ENCODE results near the gene DDOST. TPM values are rescaled to one million over a fixed set of nuclear protein-coding genes. Genes with fewer than 3 reads are reported as not detected.

DDOST gene
- total and polyA plus RNA-seq, 8 donors, result 189 to 246 (median 202) TPM

DNA sequence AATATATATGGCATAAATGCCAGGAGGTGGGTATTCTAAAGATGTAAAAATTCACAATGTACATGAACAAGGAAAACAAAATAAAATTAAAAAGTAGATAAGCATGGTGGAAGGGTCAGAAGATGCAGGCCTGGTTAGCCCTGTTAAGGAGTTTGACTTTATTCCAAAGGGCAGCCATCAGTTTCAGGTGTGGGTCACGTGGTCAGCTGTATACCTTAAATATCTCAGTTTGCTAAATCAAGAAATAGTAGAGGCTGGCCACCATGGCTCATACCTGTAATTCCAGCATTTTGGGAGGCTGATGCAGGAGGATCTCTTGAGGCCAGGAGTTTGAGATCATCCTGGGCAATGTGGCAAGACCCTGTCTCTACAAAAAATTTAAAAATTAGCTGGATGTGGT, 36.5 kb downstream of the DDOST start:
- no peak for DNase-seq
- intact Hi-C loops (cut with DNase I), result no loop called here

DNA sequence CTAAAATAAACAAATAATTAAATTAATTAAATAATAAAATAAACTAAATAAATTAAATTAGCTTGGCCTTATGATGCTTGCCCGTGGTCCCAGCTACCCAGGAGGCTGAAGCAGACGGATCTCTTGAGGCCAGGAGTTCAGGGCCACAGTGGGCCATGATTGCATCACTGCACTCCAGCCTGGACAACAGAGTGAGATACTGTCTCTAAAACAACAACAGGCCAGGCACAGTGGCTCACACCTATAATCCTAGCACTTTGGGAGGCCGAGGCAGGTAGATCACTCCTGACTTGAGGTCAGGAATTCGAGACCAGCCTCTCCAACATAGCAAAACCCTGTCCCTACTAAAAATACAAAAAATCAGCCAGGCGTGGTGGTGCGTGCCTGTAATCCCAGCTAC, 40.2 kb downstream of the DDOST start:
- TF ChIP-seq, protein P1, sequence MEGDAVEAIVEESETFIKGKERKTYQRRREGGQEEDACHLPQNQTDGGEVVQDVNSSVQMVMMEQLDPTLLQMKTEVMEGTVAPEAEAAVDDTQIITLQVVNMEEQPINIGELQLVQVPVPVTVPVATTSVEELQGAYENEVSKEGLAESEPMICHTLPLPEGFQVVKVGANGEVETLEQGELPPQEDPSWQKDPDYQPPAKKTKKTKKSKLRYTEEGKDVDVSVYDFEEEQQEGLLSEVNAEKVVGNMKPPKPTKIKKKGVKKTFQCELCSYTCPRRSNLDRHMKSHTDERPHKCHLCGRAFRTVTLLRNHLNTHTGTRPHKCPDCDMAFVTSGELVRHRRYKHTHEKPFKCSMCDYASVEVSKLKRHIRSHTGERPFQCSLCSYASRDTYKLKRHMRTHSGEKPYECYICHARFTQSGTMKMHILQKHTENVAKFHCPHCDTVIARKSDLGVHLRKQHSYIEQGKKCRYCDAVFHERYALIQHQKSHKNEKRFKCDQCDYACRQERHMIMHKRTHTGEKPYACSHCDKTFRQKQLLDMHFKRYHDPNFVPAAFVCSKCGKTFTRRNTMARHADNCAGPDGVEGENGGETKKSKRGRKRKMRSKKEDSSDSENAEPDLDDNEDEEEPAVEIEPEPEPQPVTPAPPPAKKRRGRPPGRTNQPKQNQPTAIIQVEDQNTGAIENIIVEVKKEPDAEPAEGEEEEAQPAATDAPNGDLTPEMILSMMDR (IDR thresholded peaks at IDR 0.05), result no peak
- Histone ChIP-seq H3K4me1 (no peaks in the 10 kb centered on the region), H3K4me3 (no peak overlapping the region), H3K36me3 (peaks cover 0 to 7% of the 10 kb centered on the region in 2 donors), H3K9me3 (no peaks in the 10 kb centered on the region), H3K27ac (no peak overlapping the region), H3K27me3 (no peaks in the 10 kb centered on the region)
- ATAC-seq (no peak), DNase-seq (no peak)
- intact Hi-C loops (cut with DNase I), result no loop called here

More for the DNA sequence above, 36.5 kb downstream of the DDOST start:
- H3K4me3 ChIP-seq, result no peak overlapping the region
- TF ChIP-seq, protein P1 (IDR thresholded peaks at IDR 0.05), result no peak
- no peaks in the 10 kb centered on the region for H3K36me3 ChIP-seq
- no peak for ATAC-seq
- peaks cover 0 to 3% of the 10 kb centered on the region in 2 donors for H3K27me3 ChIP-seq
- H3K9me3 ChIP-seq, result peaks cover 0 to 4% of the 10 kb centered on the region in 2 donors
- no peaks in the 10 kb centered on the region for H3K4me1 ChIP-seq
- no peak overlapping the region for H3K27ac ChIP-seq

DNA sequence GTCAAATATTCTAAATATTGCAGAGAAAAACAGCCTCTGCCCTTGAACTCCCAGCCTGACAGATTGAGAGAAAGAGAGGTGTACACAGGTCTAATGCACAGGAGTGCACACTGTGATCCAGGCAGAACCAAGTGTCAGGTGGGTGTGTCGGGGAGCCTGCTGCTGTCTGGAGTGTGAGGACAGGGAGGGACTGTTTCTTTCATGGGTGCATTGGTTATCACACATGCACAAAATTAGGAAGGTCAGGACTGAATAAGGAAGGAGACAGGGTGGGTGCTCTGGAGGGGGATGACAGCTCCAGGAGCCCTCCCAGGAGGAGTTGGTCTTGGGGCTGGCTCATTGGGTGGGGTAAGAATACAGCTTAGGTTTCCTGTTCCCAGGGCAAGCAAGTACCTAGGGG, 41.2 kb downstream of the DDOST start:
- intact Hi-C loops (cut with DNase I), result no loop called here
- H3K27me3 ChIP-seq, result no peaks in the 10 kb centered on the region
- no peaks in the 10 kb centered on the region for H3K9me3 ChIP-seq
- H3K27ac ChIP-seq, result no peak overlapping the region
- no peak overlapping the region for H3K4me3 ChIP-seq
- peaks cover 0 to 7% of the 10 kb centered on the region in 2 donors for H3K36me3 ChIP-seq
- no peaks in the 10 kb centered on the region for H3K4me1 ChIP-seq
- TF ChIP-seq, protein P1 (IDR thresholded peaks at IDR 0.05), result no peak
- no peak for DNase-seq
- no peak for ATAC-seq

DNA sequence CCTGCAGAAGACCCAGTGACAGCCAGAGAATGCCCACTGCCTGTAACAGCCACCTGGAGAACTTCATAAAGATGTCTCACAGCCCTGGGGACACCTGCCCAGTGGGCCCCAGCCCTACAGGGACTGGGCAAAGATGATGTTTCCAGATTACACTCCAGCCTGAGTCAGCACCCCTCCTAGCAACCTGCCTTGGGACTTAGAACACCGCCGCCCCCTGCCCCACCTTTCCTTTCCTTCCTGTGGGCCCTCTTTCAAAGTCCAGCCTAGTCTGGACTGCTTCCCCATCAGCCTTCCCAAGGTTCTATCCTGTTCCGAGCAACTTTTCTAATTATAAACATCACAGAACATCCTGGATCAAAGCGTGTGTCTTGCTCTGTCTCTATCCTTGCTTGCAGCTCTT, 42.6 kb downstream of the DDOST start:
- Histone ChIP-seq H3K36me3 (peaks cover 0 to 14% of the 10 kb centered on the region in 2 donors), H3K27me3 (no peaks in the 10 kb centered on the region), H3K27ac (no peak overlapping the region), H3K4me1 (no peaks in the 10 kb centered on the region), H3K4me3 (no peak overlapping the region), H3K9me3 (no peaks in the 10 kb centered on the region)
- TF ChIP-seq, protein P1 (IDR thresholded peaks at IDR 0.05), result no peak
- intact Hi-C loops (cut with DNase I), result no loop called here
- DNase-seq (no peak), ATAC-seq (no peak)

DNA sequence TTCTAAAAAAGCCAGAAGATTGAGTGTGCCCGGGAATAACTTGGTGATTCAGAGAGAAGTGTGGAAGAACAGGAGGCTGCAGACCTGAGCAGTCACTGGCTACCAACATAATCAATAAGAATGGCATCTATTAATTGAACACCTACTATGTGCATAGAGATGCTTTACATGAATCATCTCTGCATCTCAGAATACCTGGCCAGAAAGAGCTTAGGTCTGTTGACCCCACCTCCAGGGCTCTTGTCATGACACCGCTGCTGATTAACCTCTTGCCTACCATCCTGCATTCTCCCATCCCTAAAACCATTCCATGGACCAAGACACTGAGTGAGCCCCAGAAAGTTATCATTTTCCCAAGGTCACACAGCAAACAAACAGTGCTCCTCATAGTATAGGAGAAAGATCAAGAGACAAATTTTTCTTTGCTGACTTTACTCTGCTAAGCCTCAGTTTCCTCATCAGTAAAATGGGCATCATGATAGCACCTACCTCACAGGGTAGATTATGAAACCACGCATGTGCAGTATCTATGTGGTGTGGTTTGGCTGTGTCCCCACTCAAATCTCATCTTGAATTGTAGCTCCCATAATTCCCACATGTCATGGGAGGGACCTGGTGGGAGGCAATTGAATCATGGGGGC, 44.2 kb downstream of the DDOST start:
- no peak for ATAC-seq
- DNase-seq, result no peak
- peaks cover 0 to 14% of the 10 kb centered on the region in 2 donors for H3K36me3 ChIP-seq
- no peak overlapping the region for H3K27ac ChIP-seq
- H3K4me3 ChIP-seq, result no peak overlapping the region
- no peaks in the 10 kb centered on the region for H3K9me3 ChIP-seq
- H3K27me3 ChIP-seq, result no peaks in the 10 kb centered on the region
- no peaks in the 10 kb centered on the region for H3K4me1 ChIP-seq
- intact Hi-C loops (cut with DNase I), result no loop called here
- TF ChIP-seq, protein P1 (IDR thresholded peaks at IDR 0.05), result no peak
